H1 (cell line): ENCODE measurements around the gene MBD4. TPM values are rescaled to one million over a fixed set of nuclear protein-coding genes. Genes with fewer than 3 reads are reported as not detected.

ENCODE experiments used
- polyA plus RNA-seq, 7 experiments: library from polyadenylated mRNA; depleted of rRNA in 3 of 7; stranded (reverse) in 5 of 7; unstranded in 2 of 7; fragments of >200 nt in 5 of 7; fragments of 200-250 nt in 2 of 7; gene quantifications; 1 replicate in 5 of 7; 2 replicates in 1 of 7; 4 replicates in 1 of 7; pipeline versions ENCODE4 v1.2.1 to v1.2.3, GENCODE V29; 2011 to 2013; ENCODE audit warnings: missing spikeins in 2 of 7, mixed read lengths in 2 of 7
- total RNA-seq: library from RNA; stranded (reverse); fragmentation: NEBNext Ultra II Directional; extraction: Animal tissue kit (Norgen Biotek cat#: 25700); gene quantifications from 2 replicates; pipeline ENCODE4 v1.2.1, GENCODE V29; 2021
- TF ChIP-seq, protein P1 (sequence below), 3 experiments: IDR thresholded peaks; 1 replicate in 2 of 3; 2 replicates in 1 of 3; pipeline versions ENCODE4 v1.5.1 to v1.6.1; 2011; ENCODE audit warnings: low read length in 3 of 3, mild to moderate bottlenecking in 3 of 3, inconsistent platforms in 2 of 3, low read depth in 1 of 3, moderate library complexity in 1 of 3; ENCODE audit not compliant: insufficient read depth in 1 of 3; ENCODE audit errors: control extremely low read depth in 1 of 3

Gene MBD4
- total and polyA plus RNA-seq, 2 of the 8 experiments (the other 6 are each of a cell fraction or from before 2014, with no cell fraction given): 11.2 to 35.8 TPM

DNA sequence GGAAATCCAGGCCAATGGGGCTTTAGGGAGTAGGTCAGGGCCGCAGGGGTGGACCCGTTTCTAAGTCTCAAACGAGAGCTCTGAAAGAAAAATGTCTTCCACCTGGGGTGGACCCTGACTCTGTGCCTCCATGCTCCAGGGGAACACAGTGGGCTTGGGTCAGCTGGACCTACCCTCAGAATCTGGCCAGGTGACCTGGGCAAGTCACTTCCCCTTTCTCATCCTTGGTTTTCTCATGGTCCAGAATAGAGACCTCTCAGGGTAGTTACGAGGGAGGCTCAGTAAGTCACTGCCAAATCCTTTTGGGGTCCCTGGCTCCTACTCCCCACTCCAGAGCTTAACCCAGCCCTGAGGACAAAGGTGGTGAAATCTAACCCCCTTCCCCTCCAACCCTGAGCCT, 37.1 kb downstream of the MBD4 start (continued):
- TF ChIP-seq, protein P1, sequence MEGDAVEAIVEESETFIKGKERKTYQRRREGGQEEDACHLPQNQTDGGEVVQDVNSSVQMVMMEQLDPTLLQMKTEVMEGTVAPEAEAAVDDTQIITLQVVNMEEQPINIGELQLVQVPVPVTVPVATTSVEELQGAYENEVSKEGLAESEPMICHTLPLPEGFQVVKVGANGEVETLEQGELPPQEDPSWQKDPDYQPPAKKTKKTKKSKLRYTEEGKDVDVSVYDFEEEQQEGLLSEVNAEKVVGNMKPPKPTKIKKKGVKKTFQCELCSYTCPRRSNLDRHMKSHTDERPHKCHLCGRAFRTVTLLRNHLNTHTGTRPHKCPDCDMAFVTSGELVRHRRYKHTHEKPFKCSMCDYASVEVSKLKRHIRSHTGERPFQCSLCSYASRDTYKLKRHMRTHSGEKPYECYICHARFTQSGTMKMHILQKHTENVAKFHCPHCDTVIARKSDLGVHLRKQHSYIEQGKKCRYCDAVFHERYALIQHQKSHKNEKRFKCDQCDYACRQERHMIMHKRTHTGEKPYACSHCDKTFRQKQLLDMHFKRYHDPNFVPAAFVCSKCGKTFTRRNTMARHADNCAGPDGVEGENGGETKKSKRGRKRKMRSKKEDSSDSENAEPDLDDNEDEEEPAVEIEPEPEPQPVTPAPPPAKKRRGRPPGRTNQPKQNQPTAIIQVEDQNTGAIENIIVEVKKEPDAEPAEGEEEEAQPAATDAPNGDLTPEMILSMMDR (IDR thresholded peaks at IDR 0.05; ENCODE audit: control extremely low read depth in 1 of 3, insufficient read depth in 1 of 3, low read depth in 1 of 3, low read length in 3 of 3): no peak
